Heart right ventricle (tissue), 16 donors: ENCODE measurements around the gene RPL35A. TPM values are rescaled to one million over a fixed set of nuclear protein-coding genes. Genes with fewer than 3 reads are reported as not detected.
A peak's percentile ranks its signal among the peaks of the same experiment; 100 is the strongest.
"Not testable (repeated sequence)": the region's sequence is repeated elsewhere in the genome, so short reads cannot be mapped to it uniquely, and the experiment has no call there.

ENCODE experiments used
- ATAC-seq, 8 donors: fragments of 200-7000 bp; cut with Tn5 transposase; one replicate each; pipeline ENCODE4 v1.9.1; 2020; ENCODE audit warnings: mild to moderate bottlenecking in 8 of 8, moderate library complexity in 8 of 8, moderate number of reproducible peaks in 1 of 8
- DNase-seq, 2 donors: peaks; one replicate each; pipeline ENCODE4 v3.0.0-alpha.2; 2020
- H3K27ac ChIP-seq, 10 donors: fragments of 200-600 bp; sonication (generic) in 2 of 10; one replicate each; pipeline versions ENCODE4 v1.5.0 to v1.8.0; 2020 to 2022; ENCODE audit warnings: mild to moderate bottlenecking in 3 of 10
- H3K27me3 ChIP-seq, 7 donors: fragments of 200-600 bp; one replicate each; pipeline ENCODE4 v1.8.0; 2021 to 2022; ENCODE audit warnings: mild to moderate bottlenecking in 2 of 7
- H3K36me3 ChIP-seq, 9 donors: fragments of 200-600 bp; sonication (generic) in 1 of 9; one replicate each; pipeline versions ENCODE4 v1.5.0 to v1.8.0; 2020 to 2022; ENCODE audit warnings: mild to moderate bottlenecking in 2 of 9
- H3K4me1 ChIP-seq, 9 donors: fragments of 200-600 bp; sonication (generic) in 1 of 9; one replicate each; pipeline versions ENCODE4 v1.5.0 to v1.8.0; 2020 to 2022; ENCODE audit warnings: mild to moderate bottlenecking in 4 of 9
- H3K4me3 ChIP-seq, 10 donors: fragments of 200-600 bp; sonication (generic) in 2 of 10; one replicate each; pipeline versions ENCODE4 v1.5.0 to v1.8.0; 2020 to 2022; ENCODE audit warnings: mild to moderate bottlenecking in 7 of 10, moderate library complexity in 2 of 10
- H3K9me3 ChIP-seq, 11 donors: fragments of 200-600 bp in 10 of 11; sonication (generic) in 2 of 11; one replicate each; pipeline versions ENCODE4 v1.5.0 to v1.8.0; 2013 to 2022; ENCODE audit warnings: mild to moderate bottlenecking in 2 of 11, control low read depth in 1 of 11, moderate library complexity in 1 of 11
- WGBS, 2 donors: extraction: QIAGEN DNeasy Blood & Tissue Kit; methylation state at CpG; one replicate each; pipeline ENCODE4 v1.1.7; 2013; ENCODE audit warnings: inconsistent platforms in 1 of 2; 5-methylcytosine and 5-hydroxymethylcytosine counted together
- intact Hi-C, 10 donors: fragments of 100-400 bp; cut with DNase I; formaldehyde crosslinking; loops; one replicate each; pipeline versions ENCODE4 v1.11.1 to v1.14.2; 2022
- polyA plus RNA-seq, 2 donors: library from polyadenylated mRNA; stranded (reverse); fragments of 200-250 nt; gene quantifications; one replicate each; pipeline ENCODE4 v1.2.3, GENCODE V29; 2013
- total RNA-seq, 10 donors: library from RNA; stranded (reverse); fragmentation: NEBNext Ultra II Directional in 3 of 10; extraction: Animal tissue kit (Norgen Biotek cat#: 25700) in 3 of 10; gene quantifications; one replicate each; pipeline versions ENCODE4 v1.2.1 to v1.2.4, GENCODE V29; 2021 to 2023
- TF ChIP-seq, protein P1 (sequence below), 9 donors: fragments of 200-600 bp; sonication (generic) in 2 of 9; IDR thresholded peaks; one replicate each; pipeline versions ENCODE4 v1.5.0 to v1.8.0; 2021 to 2022; ENCODE audit warnings: antibody characterized with exemption in 9 of 9, mild to moderate bottlenecking in 5 of 9, moderate library complexity in 1 of 9
- donor health status: Arrhythmogenic right ventricular cardiomyopathy.
- donor health status: ischemic (EF 13 %, LVEDD 7.1; RV severe dilation, severe dysfunction).
- donor health status: healthy with polysubstance abuse.
- donor health status: DM: no; HTN: yes; CAD: no.
- donor health status: DM: no; HTN: no; CAD: no.
- donor health status: ischemic (EF 25% LVEDD 6.9; RV normal size, moderate dysfunction).
- donor health status: ischemic (EF 25% LVEDD 5.7; RV mildly dilated, moderate dysfunction).
- donor health status: healthy.
- donor health status: DM: yes; HTN: yes; CAD: no.
- donor health status: Ischemic cardiomyopathy.
- donor health status: ischemic (EF 35%, LVEDD 5.7; RV mildly dilated, moderate dysfunction).
- donor health status: nonischemic (EF 11% LVEDD 7.7; RV severe dilation, severe dysfunction).
- donor health status: DM: yes; HTN: yes; CAD: no.
- donor health status: PGD.
- donor health status: ischemic (EF 29% LVEDD 5.4; RV normal size, mild dysfunction).
- donor health status: nonischemic (EF 23%, LVEDD 6.1; RV moderate dilation, normal function).

RPL35A gene
- total and polyA plus RNA-seq, 12 donors: 674 to 1,493 (median 798) TPM

DNA sequence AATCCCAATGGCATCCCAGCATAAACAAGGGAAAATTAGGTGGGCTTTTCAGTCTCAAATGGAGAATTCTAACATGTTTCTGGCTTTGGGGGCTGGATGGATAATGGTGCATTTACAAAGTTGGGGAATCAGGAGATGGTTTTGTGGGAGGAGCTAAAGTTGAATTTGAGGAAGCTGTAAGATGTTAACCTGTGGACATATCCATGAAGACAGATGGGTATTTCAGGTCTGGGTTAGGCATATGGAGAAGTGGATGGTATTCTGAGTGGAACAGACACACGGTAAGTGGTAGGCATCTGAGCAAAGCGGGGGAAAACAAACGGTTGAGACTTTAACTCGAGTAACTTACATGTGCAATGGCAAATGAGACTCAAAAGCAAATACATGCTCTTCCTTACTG lies 8.4 kb downstream of the RPL35A start:
- intact Hi-C loops: no loop called here
- H3K36me3 ChIP-seq: peaks cover 0 to 48% (median 30%) of the 10 kb centered on the region in 9 donors
- TF ChIP-seq, protein P1, sequence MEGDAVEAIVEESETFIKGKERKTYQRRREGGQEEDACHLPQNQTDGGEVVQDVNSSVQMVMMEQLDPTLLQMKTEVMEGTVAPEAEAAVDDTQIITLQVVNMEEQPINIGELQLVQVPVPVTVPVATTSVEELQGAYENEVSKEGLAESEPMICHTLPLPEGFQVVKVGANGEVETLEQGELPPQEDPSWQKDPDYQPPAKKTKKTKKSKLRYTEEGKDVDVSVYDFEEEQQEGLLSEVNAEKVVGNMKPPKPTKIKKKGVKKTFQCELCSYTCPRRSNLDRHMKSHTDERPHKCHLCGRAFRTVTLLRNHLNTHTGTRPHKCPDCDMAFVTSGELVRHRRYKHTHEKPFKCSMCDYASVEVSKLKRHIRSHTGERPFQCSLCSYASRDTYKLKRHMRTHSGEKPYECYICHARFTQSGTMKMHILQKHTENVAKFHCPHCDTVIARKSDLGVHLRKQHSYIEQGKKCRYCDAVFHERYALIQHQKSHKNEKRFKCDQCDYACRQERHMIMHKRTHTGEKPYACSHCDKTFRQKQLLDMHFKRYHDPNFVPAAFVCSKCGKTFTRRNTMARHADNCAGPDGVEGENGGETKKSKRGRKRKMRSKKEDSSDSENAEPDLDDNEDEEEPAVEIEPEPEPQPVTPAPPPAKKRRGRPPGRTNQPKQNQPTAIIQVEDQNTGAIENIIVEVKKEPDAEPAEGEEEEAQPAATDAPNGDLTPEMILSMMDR (IDR thresholded peaks at IDR 0.05): no peak
- ATAC-seq (no peak), DNase-seq (no peak)
- WGBS, 2 donors: 96% methylated on average over 4 of the region's 4 CpGs
- H3K9me3 ChIP-seq: no peaks in the 10 kb centered on the region
- peaks cover 0 to 74% (median 45%) of the 10 kb centered on the region in 9 donors for H3K4me1 ChIP-seq
- no peaks in the 10 kb centered on the region for H3K27me3 ChIP-seq
- H3K27ac ChIP-seq: peak overlapping the region in 2 of 10 donors; percentile 7 to 90
- H3K4me3 ChIP-seq: no peak overlapping the region

DNA sequence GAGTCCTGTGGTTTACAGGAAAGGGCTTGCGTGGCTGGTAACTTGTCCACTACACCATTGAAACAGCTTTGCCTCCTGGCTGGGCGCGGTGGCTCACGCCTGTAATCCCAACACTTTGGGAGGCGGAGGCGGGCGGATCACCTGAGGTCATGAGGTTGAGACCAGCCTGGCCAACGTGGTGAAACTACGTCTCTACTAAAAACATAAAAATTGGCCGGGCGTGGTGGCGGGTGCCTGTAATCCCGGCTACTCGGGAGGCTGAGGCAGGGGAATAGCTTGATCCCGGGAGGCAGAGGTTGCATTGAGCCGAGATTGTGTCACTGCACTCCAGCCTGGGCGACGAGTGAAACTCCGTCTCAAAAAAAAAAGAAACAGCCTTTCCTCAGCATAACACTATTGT lies 8.9 kb downstream of the RPL35A start:
- H3K4me3 ChIP-seq: peak overlapping the region in 4 of 10 donors; percentile 72 to 91 (median 77)
- intact Hi-C loops, ATAC-seq, H3K27me3 ChIP-seq, H3K9me3 ChIP-seq, DNase-seq: not testable (repeated sequence)
- H3K36me3 ChIP-seq: peaks cover 0 to 43% (median 28%) of the 10 kb centered on the region in 9 donors
- 94 to 97% methylated on average over 19 of the region's 19 CpGs for WGBS, 2 donors
- peaks cover 0 to 69% (median 40%) of the 10 kb centered on the region in 9 donors for H3K4me1 ChIP-seq
- peak overlapping the region in 6 of 10 donors; percentile 65 to 90 (median 81) for H3K27ac ChIP-seq

DNA sequence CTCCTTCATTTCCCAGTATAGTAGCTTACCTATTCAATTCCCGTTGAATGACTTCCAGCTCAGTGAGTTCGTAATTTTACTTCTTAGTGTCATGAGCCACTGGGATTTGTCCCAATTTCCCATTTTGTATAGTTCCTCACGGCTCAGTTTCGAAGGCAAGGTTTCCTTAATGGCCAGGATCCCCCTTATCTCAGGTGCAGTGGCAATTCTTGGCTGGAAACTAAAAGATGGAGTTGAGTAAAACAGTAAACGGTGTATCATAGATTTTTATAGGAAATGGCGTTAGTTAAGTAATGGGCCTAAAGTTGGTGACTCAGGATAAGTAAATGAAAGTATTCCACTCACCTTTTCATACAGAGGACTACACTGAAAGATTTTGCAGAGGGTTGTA lies 9.5 kb downstream of the RPL35A start:
- Histone ChIP-seq H3K27me3 (no peaks in the 10 kb centered on the region), H3K9me3 (no peaks in the 10 kb centered on the region), H3K36me3 (peaks cover 0 to 37% (median 21%) of the 10 kb centered on the region in 9 donors), H3K4me3 (peak overlapping the region in 9 of 10 donors; percentile 68 to 91 (median 81)), H3K27ac (peak overlapping the region in 9 of 10 donors; percentile 43 to 90 (median 80)), H3K4me1 (peaks cover 0 to 63% (median 34%) of the 10 kb centered on the region in 9 donors)
- DNase-seq (no peak), ATAC-seq (no peak)
- WGBS, 2 donors: 55 to 58% methylated on average over 6 of the region's 6 CpGs
- intact Hi-C loops: no loop called here
- TF ChIP-seq, protein P1 (IDR thresholded peaks at IDR 0.05): no peak

DNA sequence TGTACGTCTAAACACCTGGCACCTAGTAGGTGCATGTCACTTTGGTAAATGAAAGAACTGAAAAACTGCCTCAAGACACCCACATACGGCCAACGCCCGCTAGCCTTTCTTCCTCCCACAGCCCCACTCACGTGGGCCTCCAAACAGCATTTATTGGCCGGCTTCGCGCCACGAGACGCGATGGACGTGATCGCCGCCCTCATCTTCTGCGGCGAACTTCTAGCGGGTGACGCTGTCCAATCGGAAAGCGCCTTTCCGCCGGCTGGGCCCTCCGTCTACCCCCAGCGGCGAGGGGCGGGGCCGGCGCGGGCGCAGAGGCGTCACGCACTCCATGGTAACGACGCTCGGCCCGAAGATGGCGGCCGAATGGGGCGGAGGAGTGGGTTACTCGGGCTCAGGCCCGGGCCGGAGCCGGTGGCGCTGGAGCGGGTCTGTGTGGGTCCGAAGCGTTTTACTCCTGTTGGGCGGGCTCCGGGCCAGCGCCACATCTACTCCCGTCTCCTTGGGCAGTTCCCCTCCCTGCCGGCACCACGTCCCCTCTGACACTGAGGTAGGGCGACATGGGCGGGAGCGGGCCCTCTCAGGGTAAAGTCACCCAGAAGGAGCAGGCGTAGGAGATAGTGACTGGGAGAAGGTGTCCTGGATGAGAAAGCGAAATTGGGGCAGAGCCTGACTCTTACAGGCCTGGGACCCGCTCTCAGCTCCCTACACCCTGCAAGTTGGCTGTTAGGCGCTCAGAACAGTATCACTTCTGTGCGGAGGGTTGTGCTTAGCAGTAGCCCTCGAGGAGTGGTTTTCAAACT lies 10.1 kb downstream of the RPL35A start, which contains the start of gene LMLN:
Gene LMLN, plus strand, starts transcription at position 327 of the 803 bp plus-strand sequence. Its CDS starts 29 bp downstream, at position 356.
- Histone ChIP-seq H3K4me3 (peak within 1 kb of the TSS; percentile 48 to 91 (median 80)), H3K36me3 (peaks cover 0 to 31% (median 16%) of the 10 kb centered on the region in 9 donors), H3K27ac (peak within 1 kb of the TSS in 9 of 10 donors; percentile 61 to 90 (median 80)), H3K27me3 (no peaks in the 10 kb centered on the region), H3K9me3 (no peaks in the 10 kb centered on the region), H3K4me1 (peaks cover 0 to 63% (median 28%) of the 10 kb centered on the region in 9 donors)
- intact Hi-C loops: loop anchor here in 1 of 10 donors (1.0 kb wide), 1 partner anchor 9 kb away; no protein-coding TSS in a partner anchor
- peak; percentile 98 to 99 (median 99) for ATAC-seq
- WGBS, 2 donors: 0% methylated on average over 62 of the region's 62 CpGs
- TF ChIP-seq, protein P1 (IDR thresholded peaks at IDR 0.05): no peak
- peak; percentile 96 for DNase-seq
